Tibial artery (tissue), 4 donors: ENCODE results near the gene MAT2A.
"Not testable (repeated sequence)": the region's sequence is repeated elsewhere in the genome, so short reads cannot be mapped to it uniquely, and the experiment has no call there.

Experiments
- DNase-seq, 2 donors: peaks; one replicate each; pipeline ENCODE4 v3.0.0-alpha.2; 2019
- H3K27ac ChIP-seq, 2 donors: fragments of 200-600 bp; sonication (generic) in 1 of 2; 1 replicate in 1 of 2; 2 replicates in 1 of 2; pipeline ENCODE4 v1.5.1; 2018 to 2019; ENCODE audit warnings: mild to moderate bottlenecking in 1 of 2
- H3K27me3 ChIP-seq, 2 donors: fragments of 200-600 bp; sonication (generic) in 1 of 2; one replicate each; pipeline versions ENCODE4 v1.5.1 to v1.6.0; 2016 to 2019
- H3K36me3 ChIP-seq, 3 donors: fragments of 200-600 bp; sonication (generic) in 2 of 3; one replicate each; pipeline ENCODE4 v1.5.1; 2016 to 2019; ENCODE audit warnings: mild to moderate bottlenecking in 2 of 3
- H3K4me1 ChIP-seq, 4 donors: fragments of 200-600 bp; sonication (generic) in 2 of 4; 1 replicate in 3 of 4; 2 replicates in 1 of 4; pipeline ENCODE4 v1.5.1; 2016 to 2019
- H3K4me3 ChIP-seq, 2 donors: fragments of 200-600 bp; sonication (generic) in 1 of 2; 1 replicate in 1 of 2; 2 replicates in 1 of 2; pipeline ENCODE4 v1.5.1; 2018 to 2019; ENCODE audit warnings: mild to moderate bottlenecking in 2 of 2
- H3K9me3 ChIP-seq, 3 donors: fragments of 200-600 bp; sonication (generic) in 1 of 3; one replicate each; pipeline ENCODE4 v1.5.1; 2016 to 2019
- intact Hi-C: fragments of 100-400 bp; cut with DNase I; formaldehyde crosslinking; loops from one replicate; pipeline ENCODE4 v1.15.0; 2023; ENCODE audit warnings: low total_unique reads
- TF ChIP-seq, protein P1 (sequence below), 2 experiments: fragments of 200-600 bp in 1 of 2; fragments of 450-650 bp in 1 of 2; IDR thresholded peaks; one replicate each; pipeline ENCODE4 v1.5.1; 2017 to 2019; ENCODE audit warnings: antibody characterized with exemption in 2 of 2, mild to moderate bottlenecking in 1 of 2, moderate library complexity in 1 of 2

MAT2A gene

DNA sequence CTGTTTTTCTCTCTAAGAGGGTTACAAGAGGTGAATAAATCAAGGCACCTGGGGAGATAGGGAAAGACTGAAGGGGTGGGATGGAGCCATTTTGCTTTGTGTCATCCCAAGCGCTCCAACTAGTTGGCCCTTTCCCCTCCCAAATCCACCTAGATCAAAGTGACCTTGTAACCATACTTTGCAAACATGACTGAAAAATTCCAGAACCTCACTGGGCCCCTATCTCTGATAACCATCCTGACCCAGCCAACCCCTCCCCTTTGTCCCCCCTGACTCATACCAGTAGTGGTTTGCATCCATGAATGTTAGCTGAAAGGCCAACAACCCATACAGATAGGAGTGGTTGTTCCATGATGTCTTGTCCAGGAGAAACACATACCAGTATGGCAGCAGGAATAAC lies 19.2 kb downstream of the MAT2A start:
- intact Hi-C loops: no loop called here
- H3K27ac ChIP-seq: no peak overlapping the region
- TF ChIP-seq, protein P1, sequence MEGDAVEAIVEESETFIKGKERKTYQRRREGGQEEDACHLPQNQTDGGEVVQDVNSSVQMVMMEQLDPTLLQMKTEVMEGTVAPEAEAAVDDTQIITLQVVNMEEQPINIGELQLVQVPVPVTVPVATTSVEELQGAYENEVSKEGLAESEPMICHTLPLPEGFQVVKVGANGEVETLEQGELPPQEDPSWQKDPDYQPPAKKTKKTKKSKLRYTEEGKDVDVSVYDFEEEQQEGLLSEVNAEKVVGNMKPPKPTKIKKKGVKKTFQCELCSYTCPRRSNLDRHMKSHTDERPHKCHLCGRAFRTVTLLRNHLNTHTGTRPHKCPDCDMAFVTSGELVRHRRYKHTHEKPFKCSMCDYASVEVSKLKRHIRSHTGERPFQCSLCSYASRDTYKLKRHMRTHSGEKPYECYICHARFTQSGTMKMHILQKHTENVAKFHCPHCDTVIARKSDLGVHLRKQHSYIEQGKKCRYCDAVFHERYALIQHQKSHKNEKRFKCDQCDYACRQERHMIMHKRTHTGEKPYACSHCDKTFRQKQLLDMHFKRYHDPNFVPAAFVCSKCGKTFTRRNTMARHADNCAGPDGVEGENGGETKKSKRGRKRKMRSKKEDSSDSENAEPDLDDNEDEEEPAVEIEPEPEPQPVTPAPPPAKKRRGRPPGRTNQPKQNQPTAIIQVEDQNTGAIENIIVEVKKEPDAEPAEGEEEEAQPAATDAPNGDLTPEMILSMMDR (IDR thresholded peaks at IDR 0.05): no peak
- H3K4me1 ChIP-seq: peaks cover 0 to 25% (median 17%) of the 10 kb centered on the region in 4 donors
- no peak overlapping the region for H3K4me3 ChIP-seq
- H3K36me3 ChIP-seq: peaks cover 10 to 53% (median 34%) of the 10 kb centered on the region in 3 donors
- no peaks in the 10 kb centered on the region for H3K27me3 ChIP-seq
- DNase-seq: no peak
- H3K9me3 ChIP-seq: no peaks in the 10 kb centered on the region

DNA sequence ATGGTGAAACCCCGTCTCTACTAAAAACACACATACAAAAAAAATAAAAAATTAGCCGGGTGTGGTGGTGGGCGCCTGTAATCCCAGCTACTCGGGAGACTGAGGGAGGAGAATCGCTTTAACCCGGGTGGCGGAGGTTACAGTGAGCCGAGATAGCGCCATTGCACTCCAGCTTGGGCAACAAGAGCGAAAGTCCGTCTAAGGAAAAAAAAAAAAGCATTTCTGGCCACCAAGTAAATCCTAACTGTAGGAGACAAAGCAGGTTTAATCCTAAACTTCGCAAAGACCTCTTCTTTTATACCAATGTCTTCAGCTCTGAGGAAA lies 21.4 kb downstream of the MAT2A start:
- peak overlapping the region; percentile 89 to 92 for H3K4me3 ChIP-seq
- H3K36me3 ChIP-seq: peaks cover 0 to 31% (median 12%) of the 10 kb centered on the region in 3 donors
- H3K27me3 ChIP-seq, DNase-seq, H3K9me3 ChIP-seq: not testable (repeated sequence)
- intact Hi-C loops: loop anchor here (10.0 kb wide), 1 partner anchor 236 kb away; the partner anchor contains the start of gene TGOLN2
- H3K27ac ChIP-seq: peak overlapping the region; percentile 89 to 90
- H3K4me1 ChIP-seq: peaks cover 0 to 25% (median 17%) of the 10 kb centered on the region in 4 donors

DNA sequence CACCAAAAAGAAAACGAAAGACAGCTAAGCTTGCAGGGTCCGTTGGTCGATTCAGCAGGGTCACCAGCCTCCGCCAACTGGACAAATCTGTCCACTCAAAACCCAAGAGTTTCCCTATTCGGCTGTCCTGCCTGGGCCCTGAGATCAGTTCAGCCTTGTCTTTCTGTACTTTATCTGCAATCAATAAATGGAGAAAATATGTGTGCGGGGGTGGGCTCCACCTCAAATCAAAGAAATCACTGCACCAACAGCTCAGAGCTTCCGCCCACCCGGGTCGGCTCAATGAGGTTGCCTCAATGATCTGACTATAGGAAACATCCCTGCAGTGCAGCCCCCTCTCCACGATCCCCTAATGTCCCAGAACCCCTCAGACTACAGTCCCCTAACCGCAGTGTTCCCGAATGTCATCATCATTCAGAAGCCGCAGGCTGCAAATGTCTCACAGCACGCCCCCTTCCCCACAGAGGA lies 21.9 kb downstream of the MAT2A start:
- TF ChIP-seq, protein P1 (IDR thresholded peaks at IDR 0.05): no peak
- H3K36me3 ChIP-seq: peaks cover 0 to 26% (median 9%) of the 10 kb centered on the region in 3 donors
- no peaks in the 10 kb centered on the region for H3K9me3 ChIP-seq
- H3K4me1 ChIP-seq: peaks cover 0 to 25% (median 17%) of the 10 kb centered on the region in 4 donors
- intact Hi-C loops: loop anchor here (10.0 kb wide), 1 partner anchor 236 kb away; the partner anchor contains the start of gene TGOLN2
- peak overlapping the region; percentile 89 to 90 for H3K27ac ChIP-seq
- H3K27me3 ChIP-seq: no peaks in the 10 kb centered on the region
- peak overlapping the region; percentile 89 to 92 for H3K4me3 ChIP-seq
- no peak for DNase-seq

DNA sequence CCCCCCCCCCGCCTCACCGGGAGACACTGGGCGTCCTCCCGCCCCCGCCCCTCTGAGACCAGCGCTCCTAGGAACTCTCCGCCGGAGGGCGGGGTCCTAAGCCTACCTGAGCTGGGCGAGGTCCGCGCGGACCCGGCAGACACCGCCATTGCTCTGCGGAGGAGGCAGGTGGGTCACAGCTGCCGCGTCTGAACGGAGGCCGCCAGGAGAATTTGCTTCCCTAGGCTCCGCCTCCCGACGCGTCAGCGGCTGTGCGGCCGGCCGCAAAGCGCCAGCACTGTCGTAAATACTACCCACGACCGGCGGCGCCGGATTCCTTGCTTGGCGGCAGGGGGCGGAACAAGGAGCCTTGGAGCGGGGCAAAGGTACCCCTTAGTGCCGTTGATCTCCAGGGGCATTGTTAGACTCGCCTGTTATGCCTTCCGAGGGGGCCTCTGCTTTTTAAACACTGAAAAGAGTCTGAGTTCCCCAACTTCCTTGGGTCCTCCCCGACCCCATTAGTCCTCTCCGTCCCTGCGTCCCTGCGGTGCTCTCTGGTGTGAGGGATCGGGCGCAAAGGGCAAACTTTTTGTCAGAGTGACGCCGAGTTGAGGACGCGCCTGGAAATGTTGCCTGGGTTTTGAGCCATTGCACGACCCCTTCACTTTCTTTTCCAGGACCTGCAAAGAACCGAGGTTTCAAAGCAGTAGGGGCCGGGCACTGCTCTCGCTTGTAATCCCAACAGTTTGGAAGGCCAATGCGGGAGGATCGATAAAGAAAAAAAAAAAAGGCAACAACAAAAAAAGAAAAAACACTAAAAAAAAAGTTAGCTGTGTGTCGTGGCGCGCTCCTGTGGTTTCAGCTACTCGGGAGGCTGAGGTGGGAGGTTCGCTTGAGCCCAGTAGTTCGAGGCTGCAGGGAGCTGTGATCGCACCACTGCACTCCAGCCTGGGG lies 22.6 kb downstream of the MAT2A start, which contains the start of gene GGCX:
GGCX (minus strand) TSS at position 214 of the 933 bp plus-strand sequence; CDS start at position 149, 65 bp downstream.
- Histone ChIP-seq H3K27me3 (no peaks in the 10 kb centered on the region), H3K27ac (peak within 1 kb of the TSS; percentile 89 to 90), H3K9me3 (no peaks in the 10 kb centered on the region), H3K36me3 (peaks cover 0 to 22% (median 6%) of the 10 kb centered on the region in 3 donors), H3K4me1 (peaks cover 0 to 25% (median 17%) of the 10 kb centered on the region in 4 donors), H3K4me3 (peak within 1 kb of the TSS; percentile 89 to 92)
- DNase-seq: peak; percentile 95 to 97
- TF ChIP-seq, protein P1 (IDR thresholded peaks at IDR 0.05): peak; percentile 18 to 34
- intact Hi-C loops: loop anchor here (10.0 kb wide), 1 partner anchor 237 kb away; the partner anchor contains the start of gene TGOLN2

DNA sequence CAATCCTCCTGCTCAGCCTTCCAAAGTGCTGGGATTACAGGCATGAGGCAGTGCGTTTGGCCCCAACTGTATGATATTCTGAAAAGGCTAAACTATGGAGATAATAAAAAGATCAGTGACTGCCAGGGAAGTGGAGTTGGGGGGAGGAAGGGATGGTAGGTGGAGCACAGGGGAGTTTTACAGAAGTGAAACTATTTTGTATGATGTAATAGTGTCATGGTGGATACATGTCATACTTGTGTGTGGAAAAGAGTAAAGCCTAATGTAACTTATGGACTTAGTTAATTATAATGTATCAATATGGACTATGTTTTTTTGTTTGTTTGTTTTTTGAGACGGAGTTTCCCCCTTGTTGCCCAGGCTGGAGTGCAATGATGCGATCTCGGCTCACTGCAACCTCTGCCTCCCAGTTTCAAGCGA lies 25.2 kb downstream of the MAT2A start:
- TF ChIP-seq, protein P1 (IDR thresholded peaks at IDR 0.05): no peak

More for the DNA sequence above, 25.2 kb downstream of the MAT2A start:
- DNase-seq: no peak
- Histone ChIP-seq H3K27me3 (no peaks in the 10 kb centered on the region), H3K4me1 (peaks cover 0 to 24% (median 14%) of the 10 kb centered on the region in 4 donors), H3K36me3 (peaks cover 0 to 2% (median 0%) of the 10 kb centered on the region in 3 donors), H3K9me3 (no peaks in the 10 kb centered on the region), H3K4me3 (no peak overlapping the region), H3K27ac (no peak overlapping the region)
- intact Hi-C loops: loop anchor here (10.0 kb wide), 1 partner anchor 239 kb away; the partner anchor contains the start of gene TGOLN2
